Activated CD4-positive, alpha-beta memory T cell treated with anti-CD3 and anti-CD28 coated beads for 36 hours (primary cell): ENCODE data around the gene RFC4. TPM values are rescaled to one million over a fixed set of nuclear protein-coding genes. Genes with fewer than 3 reads are reported as not detected.
"Not testable (repeated sequence)": the region's sequence is repeated elsewhere in the genome, so short reads cannot be mapped to it uniquely, and the experiment has no call there.

ENCODE experiments used
- CTCF ChIA-PET: fragments of 350-600 bp; sonication (Branson Sonifier 250); formaldehyde crosslinking; loops from one replicate; lab custom pipeline; 2021; ENCODE audit warnings: antibody characterized with exemption, inconsistent platforms; lab: Charles Lee
- POLR2A ChIA-PET: fragments of 350-600 bp; sonication (Branson Sonifier 250); formaldehyde crosslinking; loops from one replicate; lab custom pipeline; 2021; ENCODE audit warnings: antibody characterized with exemption; lab: Charles Lee
- DNase-seq: peaks from one replicate; pipeline ENCODE4 v3.0.0-alpha.2; 2020
- H3K27ac Mint-ChIP-seq: one replicate; pipeline ENCODE4 v1.8.0; 2021; ENCODE audit warnings: mixed read lengths
- H3K27me3 Mint-ChIP-seq: one replicate; pipeline ENCODE4 v1.8.0; 2021; ENCODE audit warnings: mixed read lengths
- H3K36me3 Mint-ChIP-seq: one replicate; pipeline ENCODE4 v1.8.0; 2021; ENCODE audit warnings: mixed read lengths
- H3K4me1 Mint-ChIP-seq: one replicate; pipeline ENCODE4 v1.8.0; 2021; ENCODE audit warnings: low read depth, mixed read lengths
- H3K4me3 Mint-ChIP-seq: one replicate; pipeline ENCODE4 v1.8.0; 2021; ENCODE audit warnings: mild to moderate bottlenecking, mixed read lengths
- H3K9me3 Mint-ChIP-seq: one replicate; pipeline ENCODE4 v1.8.0; 2021; ENCODE audit warnings: mixed read lengths
- intact Hi-C: fragments of 100-400 bp; cut with micrococcal nuclease; formaldehyde crosslinking; loops from one replicate; pipeline ENCODE4 v1.15.1; 2023
- total RNA-seq, 2 experiments: library from RNA; stranded (reverse); gene quantifications; one replicate each; pipeline ENCODE4 v1.2.3, GENCODE V29; 2021

RFC4 gene, protein sequence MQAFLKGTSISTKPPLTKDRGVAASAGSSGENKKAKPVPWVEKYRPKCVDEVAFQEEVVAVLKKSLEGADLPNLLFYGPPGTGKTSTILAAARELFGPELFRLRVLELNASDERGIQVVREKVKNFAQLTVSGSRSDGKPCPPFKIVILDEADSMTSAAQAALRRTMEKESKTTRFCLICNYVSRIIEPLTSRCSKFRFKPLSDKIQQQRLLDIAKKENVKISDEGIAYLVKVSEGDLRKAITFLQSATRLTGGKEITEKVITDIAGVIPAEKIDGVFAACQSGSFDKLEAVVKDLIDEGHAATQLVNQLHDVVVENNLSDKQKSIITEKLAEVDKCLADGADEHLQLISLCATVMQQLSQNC
- total RNA-seq, result 100 to 1,000 TPM; 118 to 127 TPM

DNA sequence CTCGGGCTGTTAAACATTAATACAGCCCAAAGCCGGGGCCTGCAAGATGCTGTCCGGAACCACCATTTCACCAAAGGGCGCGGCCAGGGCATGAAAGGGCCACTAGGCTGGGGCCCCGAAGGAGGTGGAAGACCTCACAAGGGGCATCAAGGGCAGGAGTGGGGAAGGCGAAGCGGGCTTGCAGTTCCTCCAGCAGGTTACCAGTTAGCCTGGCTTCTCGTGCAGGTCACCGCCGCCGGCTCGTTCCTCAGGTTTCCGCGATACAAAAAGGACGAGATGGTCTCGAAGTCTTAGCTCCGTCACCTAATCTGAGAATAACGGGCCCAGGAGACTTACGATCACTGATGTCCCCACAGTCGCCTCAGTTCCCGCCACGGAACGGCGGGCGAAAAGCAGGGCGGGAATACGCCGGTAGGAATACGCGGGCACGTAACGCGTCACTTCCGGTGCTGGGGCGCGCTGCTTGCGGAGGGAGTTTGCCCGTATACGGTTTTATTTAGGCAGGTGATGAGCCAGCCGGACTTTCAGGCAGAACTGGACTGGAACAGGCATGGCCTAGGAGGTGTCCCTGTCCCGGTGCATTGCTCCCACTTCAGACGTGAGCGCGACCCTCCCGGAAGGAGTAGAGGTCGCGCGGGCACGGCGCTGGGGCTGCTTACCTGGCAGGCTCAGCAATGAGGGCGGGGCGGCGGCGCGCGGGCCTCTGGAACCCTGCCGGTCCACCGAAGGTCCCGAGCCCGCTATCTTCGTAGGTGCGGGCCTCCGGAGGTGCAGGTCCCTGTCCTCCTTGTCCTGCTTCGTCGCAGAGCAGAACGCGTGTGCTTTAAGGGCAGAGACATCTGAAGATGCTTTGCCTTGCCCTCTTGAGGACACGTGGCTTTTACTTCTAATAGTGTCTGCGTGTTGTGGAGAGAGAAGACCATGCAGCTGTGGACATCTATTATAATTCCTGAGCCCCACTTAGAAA is at the start of gene RFC4:
Gene RFC4, minus strand, starts transcription at position 394 of the 967 bp plus-strand sequence. CDS start 1,769 bp downstream, outside the sequence.
- intact Hi-C loops, result loop anchor here (1.0 kb wide), 2 partner anchors 23 to 239 kb away; partner anchors contain the start of genes EIF4A2 and TBCCD1
- DNase-seq, result peak; percentile 91
- ChIA-PET POLR2A (interaction anchor here (1.0 to 7.3 kb wide), 8 partner anchors 15 to 236 kb away, joined by 3 to 52 read pairs (median 5); partner anchors contain the start of genes DNAJB11 and EIF4A2), CTCF (interaction anchor here (0.9 to 4.7 kb wide), 7 partner anchors 8 to 191 kb away, joined by 3 to 31 read pairs (median 6); no protein-coding TSS in a partner anchor)
- peak within 1 kb of the TSS; percentile 93 for H3K27ac Mint-ChIP-seq
- H3K4me3 Mint-ChIP-seq, result peak within 1 kb of the TSS; percentile 93
- peaks cover 24% of the 10 kb centered on the region for H3K4me1 Mint-ChIP-seq
- peaks cover 24% of the 10 kb centered on the region for H3K36me3 Mint-ChIP-seq
- H3K9me3 Mint-ChIP-seq, result no peaks in the 10 kb centered on the region
- H3K27me3 Mint-ChIP-seq, result no peaks in the 10 kb centered on the region

DNA sequence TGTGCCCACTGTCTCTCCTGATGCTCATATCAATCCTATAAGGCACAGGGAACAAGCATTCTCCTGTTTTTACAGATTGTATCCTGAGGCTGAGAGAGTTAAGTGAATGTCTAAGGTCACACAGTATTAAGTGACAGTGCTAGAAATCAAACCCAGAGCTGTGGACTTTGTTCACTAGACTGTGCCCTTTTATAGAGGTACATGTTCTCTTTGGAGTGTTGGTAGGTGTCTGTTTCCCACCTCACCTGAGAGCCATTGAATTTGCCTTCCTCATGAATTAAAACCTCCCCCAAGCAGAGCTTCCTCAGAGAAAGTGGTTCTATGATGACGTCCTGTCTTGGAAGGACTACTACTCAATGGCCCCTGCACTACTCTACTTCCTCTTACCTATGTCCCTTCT is 48.7 kb upstream of the RFC4 start:
- peaks cover 9% of the 10 kb centered on the region for H3K9me3 Mint-ChIP-seq
- POLR2A ChIA-PET, result no interaction called here
- no peak for DNase-seq
- peaks cover 17% of the 10 kb centered on the region for H3K4me1 Mint-ChIP-seq
- CTCF ChIA-PET, result interaction anchor here (0.7 to 1.2 kb wide), 4 partner anchors 34 to 309 kb away, joined by 3 to 4 read pairs (median 3); no protein-coding TSS in a partner anchor
- no peak overlapping the region for H3K27ac Mint-ChIP-seq
- H3K4me3 Mint-ChIP-seq, result no peak overlapping the region
- H3K36me3 Mint-ChIP-seq, result peaks cover 3% of the 10 kb centered on the region
- intact Hi-C loops, result no loop called here
- H3K27me3 Mint-ChIP-seq, result no peaks in the 10 kb centered on the region

DNA sequence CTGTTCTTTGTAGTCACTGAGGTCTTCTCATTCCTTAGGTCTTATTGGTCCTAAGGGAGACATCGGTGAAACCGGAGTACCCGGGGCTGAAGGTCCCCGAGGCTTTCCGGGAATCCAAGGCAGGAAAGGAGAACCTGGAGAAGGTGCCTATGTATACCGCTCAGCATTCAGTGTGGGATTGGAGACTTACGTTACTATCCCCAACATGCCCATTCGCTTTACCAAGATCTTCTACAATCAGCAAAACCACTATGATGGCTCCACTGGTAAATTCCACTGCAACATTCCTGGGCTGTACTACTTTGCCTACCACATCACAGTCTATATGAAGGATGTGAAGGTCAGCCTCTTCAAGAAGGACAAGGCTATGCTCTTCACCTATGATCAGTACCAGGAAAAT is 47.9 kb upstream of the RFC4 start:
- CTCF ChIA-PET, result interaction anchor here (1.2 kb wide), 1 partner anchor 84 kb away, joined by 4 read pairs; no protein-coding TSS in a partner anchor
- peaks cover 18% of the 10 kb centered on the region for H3K4me1 Mint-ChIP-seq

DNA sequence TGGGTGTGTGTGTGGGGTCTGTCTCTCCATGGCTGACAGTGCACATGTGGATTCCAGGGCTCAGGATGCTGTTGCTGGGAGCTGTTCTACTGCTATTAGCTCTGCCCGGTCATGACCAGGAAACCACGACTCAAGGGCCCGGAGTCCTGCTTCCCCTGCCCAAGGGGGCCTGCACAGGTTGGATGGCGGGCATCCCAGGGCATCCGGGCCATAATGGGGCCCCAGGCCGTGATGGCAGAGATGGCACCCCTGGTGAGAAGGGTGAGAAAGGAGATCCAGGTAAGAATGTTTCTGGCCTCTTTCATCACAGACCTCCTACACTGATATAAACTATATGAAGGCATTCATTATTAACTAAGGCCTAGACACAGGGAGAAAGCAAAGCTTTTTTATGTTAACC is 46.7 kb upstream of the RFC4 start:
- H3K27ac Mint-ChIP-seq, result no peak overlapping the region
- no peaks in the 10 kb centered on the region for H3K36me3 Mint-ChIP-seq
- peaks cover 18% of the 10 kb centered on the region for H3K4me1 Mint-ChIP-seq
- H3K27me3 Mint-ChIP-seq, result no peaks in the 10 kb centered on the region
- intact Hi-C loops, result no loop called here
- ChIA-PET POLR2A (interaction anchor here (1.4 kb wide), 1 partner anchor 78 kb away, joined by 3 read pairs; no protein-coding TSS in a partner anchor), CTCF (interaction anchor here (0.6 to 2.2 kb wide), 3 partner anchors 79 to 312 kb away, joined by 3 to 7 read pairs (median 3); no protein-coding TSS in a partner anchor)
- DNase-seq, result no peak
- H3K4me3 Mint-ChIP-seq, result no peak overlapping the region
- H3K9me3 Mint-ChIP-seq, result no peaks in the 10 kb centered on the region

More for the DNA sequence above, 47.9 kb upstream of the RFC4 start:
- intact Hi-C loops, result no loop called here
- H3K36me3 Mint-ChIP-seq, result no peaks in the 10 kb centered on the region
- POLR2A ChIA-PET, result no interaction called here
- H3K27me3 Mint-ChIP-seq, result no peaks in the 10 kb centered on the region
- no peak overlapping the region for H3K4me3 Mint-ChIP-seq
- no peak overlapping the region for H3K27ac Mint-ChIP-seq
- peaks cover 1% of the 10 kb centered on the region for H3K9me3 Mint-ChIP-seq
- DNase-seq, result no peak

DNA sequence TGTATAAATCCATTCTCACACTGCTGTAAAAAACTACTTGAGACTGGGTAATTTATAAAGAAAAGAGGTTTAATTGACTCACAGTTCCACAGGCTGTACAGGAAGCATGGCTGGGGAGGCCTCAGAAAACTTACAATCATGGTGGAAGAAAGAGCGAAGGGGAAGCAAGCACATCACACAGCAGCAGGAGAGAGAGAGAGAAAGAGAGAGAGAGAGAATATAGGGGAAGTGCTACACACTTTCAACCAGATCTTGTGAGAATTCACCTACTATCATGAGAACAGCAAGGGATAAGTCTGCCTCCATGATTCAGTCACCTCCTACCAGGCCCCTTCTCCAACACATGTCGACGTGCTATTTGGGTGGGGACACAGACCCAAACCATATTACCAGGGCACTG is 45.6 kb upstream of the RFC4 start:
- ChIA-PET CTCF (interaction anchor here (0.8 to 3.4 kb wide), 6 partner anchors 30 to 312 kb away, joined by 3 to 68 read pairs (median 4); no protein-coding TSS in a partner anchor), POLR2A (interaction anchor here (1.4 kb wide), 1 partner anchor 79 kb away, joined by 3 read pairs; no protein-coding TSS in a partner anchor)
- DNase-seq, H3K27me3 Mint-ChIP-seq, H3K9me3 Mint-ChIP-seq, H3K36me3 Mint-ChIP-seq, intact Hi-C loops, H3K4me3 Mint-ChIP-seq: not testable (repeated sequence)
- Mint-ChIP-seq H3K4me1 (peaks cover 18% of the 10 kb centered on the region), H3K27ac (peak overlapping the region; percentile 6)

DNA sequence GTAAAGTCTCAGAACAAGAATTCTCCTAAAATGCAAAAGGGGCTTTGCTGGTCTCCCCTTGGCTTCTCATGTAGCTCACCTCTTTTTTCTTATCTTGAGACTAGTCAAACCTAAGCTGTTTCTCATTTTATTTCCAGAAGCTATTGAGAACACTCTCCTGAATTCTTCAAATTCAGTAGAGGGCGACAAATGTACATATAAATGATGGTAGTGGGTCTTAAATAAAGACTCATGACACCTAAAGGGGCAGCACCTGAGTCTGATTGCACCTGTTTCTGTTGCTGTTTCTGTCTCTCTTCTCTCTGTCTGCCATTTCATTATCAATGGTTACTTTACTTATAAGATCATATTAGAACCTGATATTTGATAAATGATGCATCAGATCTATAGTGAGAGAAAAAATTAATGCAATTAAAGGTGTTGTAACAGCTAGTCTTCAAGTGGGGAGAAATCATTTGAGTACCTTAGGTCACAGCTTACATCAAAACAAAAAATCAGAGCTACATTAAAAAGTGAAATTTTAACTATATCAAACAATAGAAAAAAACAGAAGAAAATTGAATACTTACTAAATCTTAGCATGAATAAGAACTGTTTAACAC is 43.2 kb upstream of the RFC4 start:
- intact Hi-C loops, result loop anchor here (1.0 kb wide), 6 partner anchors 33 to 316 kb away; no protein-coding TSS in a partner anchor
- POLR2A ChIA-PET, result interaction anchor here (0.6 to 1.8 kb wide), 2 partner anchors 31 to 83 kb away, joined by 3 to 4 read pairs; no protein-coding TSS in a partner anchor
- Mint-ChIP-seq H3K36me3 (no peaks in the 10 kb centered on the region), H3K9me3 (no peaks in the 10 kb centered on the region), H3K4me1 (peaks cover 18% of the 10 kb centered on the region), H3K27me3 (peaks cover 4% of the 10 kb centered on the region), H3K4me3 (no peak overlapping the region), H3K27ac (no peak overlapping the region)
- DNase-seq, result peak; percentile 25
- CTCF ChIA-PET, result interaction anchor here (0.6 to 3.4 kb wide), 67 partner anchors 9 to 590 kb away, joined by 3 to 68 read pairs (median 5); partner anchors contain the start of gene RPL39L

DNA sequence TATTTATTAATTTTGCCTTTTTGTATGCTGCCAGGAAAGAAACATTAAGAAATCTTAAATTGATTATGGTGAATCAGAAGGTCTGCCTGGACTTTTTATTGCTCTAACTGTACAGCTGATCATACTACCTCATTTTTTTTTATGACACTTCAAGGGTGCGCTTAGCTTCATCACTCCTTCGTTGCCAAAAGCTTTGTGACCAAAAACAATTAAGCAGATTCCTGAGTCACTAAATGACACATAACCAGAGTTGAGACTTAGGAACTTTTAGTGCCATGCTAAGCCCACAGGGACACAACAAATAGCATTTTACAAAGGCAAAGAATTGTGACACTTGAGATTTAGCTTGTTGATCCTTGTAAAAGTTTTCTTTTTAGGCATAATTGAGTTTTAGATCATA is 41.2 kb upstream of the RFC4 start:
- no peaks in the 10 kb centered on the region for H3K9me3 Mint-ChIP-seq
- ChIA-PET CTCF (interaction anchor here (0.7 to 1.7 kb wide), 6 partner anchors 84 to 318 kb away, joined by 3 to 7 read pairs (median 4); no protein-coding TSS in a partner anchor), POLR2A (no interaction called here)
- H3K36me3 Mint-ChIP-seq, result no peaks in the 10 kb centered on the region
- H3K4me1 Mint-ChIP-seq, result peaks cover 18% of the 10 kb centered on the region
- intact Hi-C loops, result no loop called here
- H3K27me3 Mint-ChIP-seq, result peaks cover 4% of the 10 kb centered on the region
- H3K27ac Mint-ChIP-seq, result no peak overlapping the region
- no peak overlapping the region for H3K4me3 Mint-ChIP-seq
- no peak for DNase-seq

DNA sequence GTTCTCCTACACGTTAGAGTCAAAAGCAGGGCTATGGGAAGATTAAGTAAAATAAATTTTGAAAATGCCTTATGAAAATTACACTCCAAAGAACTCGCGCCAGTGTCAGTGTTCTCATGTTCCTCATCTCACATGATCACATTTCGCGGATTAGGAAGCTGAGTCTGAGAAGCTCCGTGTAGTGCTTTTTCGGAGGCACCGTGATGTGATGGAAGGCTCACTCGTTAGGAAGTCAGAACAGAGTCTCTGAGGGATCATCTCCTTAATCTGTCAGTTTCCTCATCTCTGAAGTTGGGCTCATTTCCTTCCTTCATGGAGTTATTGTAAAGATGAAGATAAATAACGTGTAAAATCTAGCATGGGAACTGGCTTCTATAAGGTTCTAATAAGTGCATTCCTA is 39.5 kb upstream of the RFC4 start:
- H3K4me1 Mint-ChIP-seq, result peaks cover 6% of the 10 kb centered on the region
- POLR2A ChIA-PET, result no interaction called here

DNA sequence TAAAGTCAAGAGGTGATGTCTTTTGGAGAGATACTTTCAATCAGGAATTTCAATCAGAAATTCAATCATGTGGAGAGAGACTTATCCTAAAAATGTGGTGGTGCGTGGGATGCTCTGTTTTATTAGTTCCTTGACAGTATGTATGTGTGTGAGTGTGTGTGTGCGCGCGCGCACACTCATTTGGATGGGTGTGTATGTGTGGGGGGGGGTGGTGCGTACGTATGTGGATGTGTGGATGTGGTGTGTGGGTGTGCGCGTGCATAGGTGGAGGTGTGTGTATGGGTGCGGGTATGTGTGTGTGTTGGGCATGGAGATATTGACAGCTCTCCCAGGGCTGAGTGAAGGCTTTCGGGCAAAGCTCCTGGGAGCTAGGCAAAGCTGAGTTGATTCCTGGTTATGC is 38.6 kb upstream of the RFC4 start:
- POLR2A ChIA-PET, result no interaction called here
- intact Hi-C loops, result no loop called here

More for the DNA sequence above, 39.5 kb upstream of the RFC4 start:
- no peak for DNase-seq
- intact Hi-C loops, result no loop called here
- Mint-ChIP-seq H3K4me3 (no peak overlapping the region), H3K27ac (no peak overlapping the region), H3K9me3 (no peaks in the 10 kb centered on the region), H3K27me3 (peaks cover 4% of the 10 kb centered on the region), H3K36me3 (no peaks in the 10 kb centered on the region)
- CTCF ChIA-PET, result no interaction called here

DNA sequence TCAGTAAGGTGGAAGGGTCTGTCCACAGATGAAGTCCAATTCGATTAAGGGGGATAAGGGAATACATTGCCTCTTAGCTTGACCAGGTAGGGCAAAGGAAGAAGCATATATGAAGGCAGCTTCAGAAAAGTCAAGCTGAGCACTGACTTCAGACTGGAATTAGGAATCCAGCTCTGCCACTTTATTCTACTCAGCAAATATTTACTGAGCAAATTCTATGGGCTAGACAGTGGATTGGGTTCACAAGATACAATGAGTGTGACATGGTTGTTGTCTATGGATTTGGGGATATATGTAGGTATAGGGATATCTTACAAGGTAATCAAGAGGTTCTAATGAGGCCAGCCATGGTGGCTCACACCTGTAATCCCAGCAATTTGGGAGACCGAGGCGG is 36.8 kb upstream of the RFC4 start:
- ChIA-PET CTCF (interaction anchor here (1.0 kb wide), 1 partner anchor 307 kb away, joined by 3 read pairs; no protein-coding TSS in a partner anchor), POLR2A (no interaction called here)
- intact Hi-C loops, result no loop called here
- no peaks in the 10 kb centered on the region for H3K36me3 Mint-ChIP-seq
- H3K4me3 Mint-ChIP-seq, result no peak overlapping the region
- H3K27ac Mint-ChIP-seq, result no peak overlapping the region
- peaks cover 4% of the 10 kb centered on the region for H3K27me3 Mint-ChIP-seq
- no peaks in the 10 kb centered on the region for H3K9me3 Mint-ChIP-seq
- DNase-seq, result no peak
- no peaks in the 10 kb centered on the region for H3K4me1 Mint-ChIP-seq

More for the DNA sequence above, 38.6 kb upstream of the RFC4 start:
- H3K4me3 Mint-ChIP-seq, result no peak overlapping the region
- CTCF ChIA-PET, result no interaction called here
- DNase-seq, result no peak
- H3K9me3 Mint-ChIP-seq, result no peaks in the 10 kb centered on the region
- peaks cover 6% of the 10 kb centered on the region for H3K4me1 Mint-ChIP-seq
- no peaks in the 10 kb centered on the region for H3K36me3 Mint-ChIP-seq
- H3K27ac Mint-ChIP-seq, result peak overlapping the region; percentile 23
- peaks cover 4% of the 10 kb centered on the region for H3K27me3 Mint-ChIP-seq
